ENCODE data around the gene HERPUD1. TPM values are rescaled to one million over a fixed set of nuclear protein-coding genes. Genes with fewer than 3 reads are reported as not detected.
A peak's percentile ranks its signal among the peaks of the same experiment; 100 is the strongest.

The HERPUD1 gene
- total and polyA plus RNA-seq, 2 of the 8 experiments (the other 6 are each of a cell fraction or from before 2014, with no cell fraction given) = 23.3 to 34.7 TPM

GRCh38 chr16:56912746-56913708 lies 18.9 kb upstream of the HERPUD1 start:
- 93% methylated on average over 18 of the region's 18 CpGs; no CpG with 5 or more reads in 1 of the 2 experiments for WGBS, 2 experiments (ENCODE audit: extremely low coverage in 1 of 2, insufficient coverage in 1 of 2, insufficient read length in 1 of 2, insufficient replicate concordance in 2 of 2, low coverage in 1 of 2, low lambda C conversion rate in 2 of 2, missing lambda C conversion rate in 1 of 2)
- no peak overlapping the region for H3K4me3 ChIP-seq (ENCODE audit: extremely low read depth in 1 of 4, insufficient read depth in 2 of 4, low read depth in 3 of 4, low read length in 4 of 4)
- H3K4me2 ChIP-seq (ENCODE audit: insufficient read depth in 1 of 2, low read depth in 2 of 2, low read length in 2 of 2) = no peak overlapping the region
- H2BK15ac ChIP-seq (ENCODE audit: low read length) = no peak overlapping the region; the same call in 1 of the 2 replicates
- no peak for FAIRE-seq
- H3K9me3 ChIP-seq (ENCODE audit: insufficient read depth in 2 of 2, low read depth in 1 of 2, low read length in 1 of 2) = no peaks in the 10 kb centered on the region
- H2AFZ ChIP-seq (ENCODE audit: low read length) = no peak overlapping the region
- no peak for DNase-seq (ENCODE audit: low read depth in 1 of 2, low spot score in 2 of 2)
- no peak overlapping the region for H3K23ac ChIP-seq (ENCODE audit: insufficient read length)
- no peaks in the 10 kb centered on the region for H3K79me2 ChIP-seq (ENCODE audit: control insufficient read depth in 1 of 2, insufficient read depth in 2 of 2, low read length in 2 of 2)
- H4K20me1 ChIP-seq (replicated peaks in 1 of 2; ENCODE audit: control insufficient read depth in 1 of 2, insufficient read depth in 2 of 2, low read length in 2 of 2) = no peaks in the 10 kb centered on the region
- H4K91ac ChIP-seq (replicated peaks; ENCODE audit: insufficient read length, low read length) = no peak overlapping the region
- no peak overlapping the region for H3K4ac ChIP-seq (replicated peaks; ENCODE audit: insufficient read length, low read depth, low read length)
- no peak overlapping the region for H3K27ac ChIP-seq (ENCODE audit: low read depth, low read length)
- TF ChIP-seq HDAC6 (IDR thresholded peaks at IDR 0.05; ENCODE audit: low read depth, low read length) (no peak), TEAD4 (IDR thresholded peaks at IDR 0.05; ENCODE audit: low read depth, low read length) (no peak)
- no peak overlapping the region; the same call in 1 of the 2 replicates for H4K8ac ChIP-seq (ENCODE audit: extremely low read depth, insufficient read depth, low read length)
- CTCF ChIA-PET (ENCODE audit: partially characterized antibody) = interaction anchor here (0.9 to 2.0 kb wide), 5 partner anchors 13 to 171 kb away, joined by 3 to 9 read pairs (median 4); no protein-coding TSS in a partner anchor
- H2BK5ac ChIP-seq (ENCODE audit: low read depth, low read length) = no peak overlapping the region; the same call in none of the 2 replicates
- H3K18ac ChIP-seq (ENCODE audit: extremely low read depth, low read length) = no peak overlapping the region
- H4K5ac ChIP-seq (ENCODE audit: insufficient read length, low read depth, low read length) = no peak overlapping the region
- H2BK12ac ChIP-seq (ENCODE audit: low read depth, low read length) = peak overlapping the region; percentile 33; the same call in 1 of the 2 replicates
- H3K9ac ChIP-seq (replicated peaks in 1 of 4; ENCODE audit: extremely low read depth in 1 of 4, low read depth in 3 of 4, low read length in 3 of 4) = no peak overlapping the region
- POLR2A ChIA-PET (ENCODE audit: partially characterized antibody) = interaction anchor here (0.8 to 2.8 kb wide), 4 partner anchors 7 to 31 kb away, joined by 3 to 18 read pairs (median 3); partner anchors contain the start of gene HERPUD1
- no peaks in the 10 kb centered on the region for H3K36me3 ChIP-seq (ENCODE audit: control insufficient read depth in 2 of 4, insufficient read depth in 4 of 4, low read length in 3 of 4)
- no peak overlapping the region for H3K14ac ChIP-seq (ENCODE audit: insufficient read length)
- no peaks in the 10 kb centered on the region for H3K79me1 ChIP-seq (ENCODE audit: low read depth, low read length)
- peaks cover 0 to 14% (median under 1%) of the 10 kb centered on the region in 4 experiments; a peak in 3 of 7 replicates for H3K4me1 ChIP-seq (replicated peaks in 1 of 4; ENCODE audit: control insufficient read depth in 3 of 4, insufficient read depth in 4 of 4, low read length in 3 of 4)
- no peak overlapping the region for H2BK20ac ChIP-seq (ENCODE audit: low read length)
- H3K56ac ChIP-seq (replicated peaks; ENCODE audit: insufficient read length, low read depth, low read length) = no peak overlapping the region
- H2BK120ac ChIP-seq (replicated peaks; ENCODE audit: low read depth, low read length) = no peak overlapping the region
- no peaks in the 10 kb centered on the region; a peak in 1 of 7 replicates for H3K27me3 ChIP-seq (replicated peaks in 1 of 4; ENCODE audit: control insufficient read depth in 3 of 4, extremely low read depth in 1 of 4, insufficient read depth in 3 of 4, low read length in 3 of 4)
- H2AK5ac ChIP-seq (ENCODE audit: low read depth, low read length) = no peak overlapping the region
- no peaks in the 10 kb centered on the region for H3K23me2 ChIP-seq (ENCODE audit: low read depth, low read length)
